ENCODE measurements around the gene ARHGAP6. TPM values are rescaled to one million over a fixed set of nuclear protein-coding genes. Genes with fewer than 3 reads are reported as not detected.

Gene ARHGAP6
- total RNA-seq, 3 donors from 2014 or later, result 10.1 to 32.6 (median 14.7) TPM

DNA sequence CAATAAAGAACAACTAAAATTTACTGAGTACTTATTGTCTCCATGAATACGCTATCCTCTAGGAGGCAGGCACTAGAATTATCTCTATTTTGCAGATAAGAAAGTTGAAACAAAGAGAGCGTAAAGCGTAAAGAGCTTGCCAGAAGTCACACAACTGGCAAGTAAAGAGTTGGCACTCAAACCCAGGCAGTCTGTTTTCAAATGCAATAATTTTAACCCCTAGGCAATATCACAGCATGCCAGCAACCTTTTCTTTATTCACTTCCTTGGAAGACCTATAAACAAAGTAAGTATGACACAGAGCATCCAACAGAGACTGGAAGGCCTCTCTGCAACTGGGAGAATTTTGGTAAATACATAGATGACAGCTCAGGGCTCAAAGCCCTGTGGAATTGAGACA is 395.7 kb downstream of the ARHGAP6 start:
- TF ChIP-seq POLR2AphosphoS5 (IDR thresholded peaks at IDR 0.05) (no peak), POLR2A (IDR thresholded peaks at IDR 0.05) (no peak)
- TF ChIP-seq, protein P1, sequence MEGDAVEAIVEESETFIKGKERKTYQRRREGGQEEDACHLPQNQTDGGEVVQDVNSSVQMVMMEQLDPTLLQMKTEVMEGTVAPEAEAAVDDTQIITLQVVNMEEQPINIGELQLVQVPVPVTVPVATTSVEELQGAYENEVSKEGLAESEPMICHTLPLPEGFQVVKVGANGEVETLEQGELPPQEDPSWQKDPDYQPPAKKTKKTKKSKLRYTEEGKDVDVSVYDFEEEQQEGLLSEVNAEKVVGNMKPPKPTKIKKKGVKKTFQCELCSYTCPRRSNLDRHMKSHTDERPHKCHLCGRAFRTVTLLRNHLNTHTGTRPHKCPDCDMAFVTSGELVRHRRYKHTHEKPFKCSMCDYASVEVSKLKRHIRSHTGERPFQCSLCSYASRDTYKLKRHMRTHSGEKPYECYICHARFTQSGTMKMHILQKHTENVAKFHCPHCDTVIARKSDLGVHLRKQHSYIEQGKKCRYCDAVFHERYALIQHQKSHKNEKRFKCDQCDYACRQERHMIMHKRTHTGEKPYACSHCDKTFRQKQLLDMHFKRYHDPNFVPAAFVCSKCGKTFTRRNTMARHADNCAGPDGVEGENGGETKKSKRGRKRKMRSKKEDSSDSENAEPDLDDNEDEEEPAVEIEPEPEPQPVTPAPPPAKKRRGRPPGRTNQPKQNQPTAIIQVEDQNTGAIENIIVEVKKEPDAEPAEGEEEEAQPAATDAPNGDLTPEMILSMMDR (IDR thresholded peaks at IDR 0.05), result no peak
- intact Hi-C loops (cut with DNase I; ENCODE audit: low total_unique reads), result loop anchor here (2.0 kb wide), 1 partner anchor 67 kb away; no protein-coding TSS in a partner anchor
- no peaks in the 10 kb centered on the region for H3K9me3 ChIP-seq
- H3K27ac ChIP-seq, result no peak overlapping the region
- no peak overlapping the region for H3K4me3 ChIP-seq
- no peaks in the 10 kb centered on the region for H3K36me3 ChIP-seq
- H3K4me1 ChIP-seq, result no peaks in the 10 kb centered on the region
- peaks cover 0 to 17% of the 10 kb centered on the region in 2 donors for H3K27me3 ChIP-seq
- no peak for DNase-seq (ENCODE audit: low spot score in 2 of 2)

DNA sequence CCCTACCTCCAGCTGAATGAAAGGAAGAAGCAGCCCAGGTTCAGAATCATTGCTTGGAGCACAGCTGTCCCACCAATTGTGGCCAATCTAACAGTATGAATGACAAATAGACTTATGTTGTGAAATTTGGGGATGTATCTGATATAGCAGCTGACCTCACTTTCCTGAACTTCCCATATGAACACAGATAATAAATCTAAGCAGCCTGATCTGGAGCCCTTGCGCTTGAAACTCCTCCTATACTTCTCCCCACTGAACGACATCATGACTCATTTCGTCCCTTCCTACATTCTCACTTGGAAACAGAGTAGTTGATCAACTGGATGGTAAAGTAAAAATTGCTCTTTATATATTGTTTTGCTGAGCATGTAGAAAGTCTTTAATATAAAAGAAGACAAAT is 396.7 kb downstream of the ARHGAP6 start:
- H3K36me3 ChIP-seq, result no peaks in the 10 kb centered on the region
- no peak overlapping the region for H3K27ac ChIP-seq
- DNase-seq (ENCODE audit: low spot score in 2 of 2), result no peak
- intact Hi-C loops (cut with DNase I; ENCODE audit: low total_unique reads), result no loop called here
- H3K4me1 ChIP-seq, result no peaks in the 10 kb centered on the region
- TF ChIP-seq, protein P1 (IDR thresholded peaks at IDR 0.05), result no peak
- TF ChIP-seq POLR2AphosphoS5 (IDR thresholded peaks at IDR 0.05), result no peak
- no peak for TF ChIP-seq POLR2A (IDR thresholded peaks at IDR 0.05)
- H3K9me3 ChIP-seq, result no peaks in the 10 kb centered on the region
- no peak overlapping the region for H3K4me3 ChIP-seq
- H3K27me3 ChIP-seq, result peaks cover 0 to 23% of the 10 kb centered on the region in 2 donors

DNA sequence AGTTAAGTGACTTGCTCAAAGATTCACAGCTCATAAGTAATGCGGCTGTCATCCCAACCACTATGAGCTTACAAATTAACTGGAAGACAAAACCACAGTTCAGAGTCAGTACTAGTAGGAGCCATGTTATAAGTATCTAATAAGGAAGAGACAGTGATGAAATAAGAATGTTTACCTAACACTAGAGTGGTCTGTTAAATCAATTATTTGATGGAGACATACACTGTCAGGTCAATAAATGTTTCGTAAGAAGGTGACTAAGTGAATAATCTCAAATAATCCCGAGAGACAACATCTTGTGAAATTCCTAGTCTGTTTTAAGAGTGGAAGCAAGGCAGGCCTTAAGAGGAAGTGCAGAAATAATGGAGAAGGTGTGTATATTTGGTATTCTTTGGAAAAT is 398.3 kb downstream of the ARHGAP6 start:
- H3K4me1 ChIP-seq, result no peaks in the 10 kb centered on the region
- no peak for TF ChIP-seq POLR2AphosphoS5 (IDR thresholded peaks at IDR 0.05)
- H3K36me3 ChIP-seq, result no peaks in the 10 kb centered on the region
- DNase-seq (ENCODE audit: low spot score in 2 of 2), result no peak
- intact Hi-C loops (cut with DNase I; ENCODE audit: low total_unique reads), result no loop called here
- peaks cover 0 to 19% of the 10 kb centered on the region in 2 donors for H3K27me3 ChIP-seq
- H3K4me3 ChIP-seq, result no peak overlapping the region
- H3K27ac ChIP-seq, result no peak overlapping the region
- H3K9me3 ChIP-seq, result no peaks in the 10 kb centered on the region

DNA sequence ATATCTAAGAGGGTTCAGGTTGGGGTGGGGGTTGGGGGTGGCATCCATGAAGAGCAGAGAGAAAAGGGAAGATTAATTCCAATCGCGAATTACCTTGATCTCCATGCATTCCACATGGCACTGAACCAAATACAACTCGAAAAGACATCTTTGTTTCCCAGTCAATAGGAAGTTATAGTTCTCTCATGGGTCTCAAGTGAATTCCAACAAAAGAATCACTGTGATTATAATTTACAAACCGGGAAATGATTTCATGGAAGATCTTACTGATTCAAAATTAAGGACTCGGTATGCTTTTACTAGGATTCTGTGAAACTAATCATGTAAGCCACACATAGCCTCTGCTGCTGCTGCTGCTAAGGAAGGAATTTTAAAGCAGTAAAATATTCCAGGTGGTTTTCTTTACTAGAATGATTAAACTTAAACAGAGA is 399.1 kb downstream of the ARHGAP6 start:
- no peaks in the 10 kb centered on the region for H3K9me3 ChIP-seq
- DNase-seq (ENCODE audit: low spot score in 2 of 2), result no peak
- peaks cover 0 to 14% of the 10 kb centered on the region in 2 donors for H3K27me3 ChIP-seq
- peak overlapping the region in 1 of 2 donors; percentile 59 for H3K27ac ChIP-seq
- H3K36me3 ChIP-seq, result no peaks in the 10 kb centered on the region
- TF ChIP-seq, protein P1 (IDR thresholded peaks at IDR 0.05), result no peak
- TF ChIP-seq POLR2A (IDR thresholded peaks at IDR 0.05) (no peak), POLR2AphosphoS5 (IDR thresholded peaks at IDR 0.05) (no peak)
- no peak overlapping the region for H3K4me3 ChIP-seq
- intact Hi-C loops (cut with DNase I; ENCODE audit: low total_unique reads), result no loop called here
- H3K4me1 ChIP-seq, result no peaks in the 10 kb centered on the region

DNA sequence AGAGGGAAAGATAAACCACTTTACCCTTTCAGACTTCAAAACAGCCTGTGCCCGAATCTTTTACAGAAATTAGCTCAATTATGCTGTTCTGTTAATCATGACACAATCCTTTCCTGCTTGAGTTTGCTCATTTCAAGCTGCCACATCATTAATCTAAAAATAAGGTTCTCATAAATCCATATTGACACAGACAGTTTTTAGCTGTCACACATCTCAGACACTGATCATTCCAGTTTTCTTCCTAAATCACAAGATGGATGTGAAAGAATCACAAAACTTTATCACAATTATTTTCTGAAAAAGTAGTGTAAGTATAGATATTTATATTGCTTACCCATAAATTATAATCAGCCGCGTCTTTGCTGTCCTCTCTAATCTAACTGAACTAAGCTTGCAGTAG is 400.4 kb downstream of the ARHGAP6 start:
- intact Hi-C loops (cut with DNase I; ENCODE audit: low total_unique reads), result no loop called here
- Histone ChIP-seq H3K9me3 (no peaks in the 10 kb centered on the region), H3K36me3 (no peaks in the 10 kb centered on the region), H3K4me3 (peak overlapping the region in 2 of 3 donors; percentile 13 to 18), H3K27me3 (peaks cover 0 to 24% of the 10 kb centered on the region in 2 donors), H3K27ac (no peak overlapping the region), H3K4me1 (no peaks in the 10 kb centered on the region)
- TF ChIP-seq POLR2AphosphoS5 (IDR thresholded peaks at IDR 0.05) (no peak), POLR2A (IDR thresholded peaks at IDR 0.05) (no peak)
- TF ChIP-seq, protein P1 (IDR thresholded peaks at IDR 0.05), result no peak
- no peak for DNase-seq (ENCODE audit: low spot score in 2 of 2)

DNA sequence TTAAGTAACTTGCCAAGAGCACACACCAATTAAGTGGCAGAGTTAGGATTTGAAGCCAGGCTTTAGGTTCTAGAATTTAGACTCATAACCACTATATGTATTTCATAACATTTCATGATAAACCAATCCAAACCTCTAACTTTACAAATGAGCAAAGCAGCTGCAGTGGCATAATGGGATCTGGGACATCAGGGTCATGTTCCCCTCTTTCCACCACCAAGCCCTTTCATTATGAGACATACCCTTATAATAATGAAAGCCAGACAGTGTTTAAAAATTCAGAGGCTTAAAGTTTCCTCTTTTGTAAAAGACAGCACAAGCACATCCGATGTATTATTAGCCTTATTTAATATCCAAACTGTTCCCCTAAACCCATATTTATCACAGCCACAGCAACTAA is 400.8 kb downstream of the ARHGAP6 start:
- Histone ChIP-seq H3K4me1 (no peaks in the 10 kb centered on the region), H3K27ac (no peak overlapping the region), H3K27me3 (peaks cover 0 to 28% of the 10 kb centered on the region in 2 donors), H3K36me3 (no peaks in the 10 kb centered on the region), H3K9me3 (no peaks in the 10 kb centered on the region), H3K4me3 (peak overlapping the region in 1 of 3 donors; percentile 18)
- TF ChIP-seq, protein P1 (IDR thresholded peaks at IDR 0.05), result no peak
- TF ChIP-seq POLR2AphosphoS5 (IDR thresholded peaks at IDR 0.05) (no peak), POLR2A (IDR thresholded peaks at IDR 0.05) (no peak)
- intact Hi-C loops (cut with DNase I; ENCODE audit: low total_unique reads), result no loop called here
- DNase-seq (ENCODE audit: low spot score in 2 of 2), result no peak
